ENCODE results near the gene P2RX3. TPM values are rescaled to one million over a fixed set of nuclear protein-coding genes. Genes with fewer than 3 reads are reported as not detected.

P2RX3 gene
- total and polyA plus RNA-seq, 2 experiments from 2014 or later: not detected

DNA sequence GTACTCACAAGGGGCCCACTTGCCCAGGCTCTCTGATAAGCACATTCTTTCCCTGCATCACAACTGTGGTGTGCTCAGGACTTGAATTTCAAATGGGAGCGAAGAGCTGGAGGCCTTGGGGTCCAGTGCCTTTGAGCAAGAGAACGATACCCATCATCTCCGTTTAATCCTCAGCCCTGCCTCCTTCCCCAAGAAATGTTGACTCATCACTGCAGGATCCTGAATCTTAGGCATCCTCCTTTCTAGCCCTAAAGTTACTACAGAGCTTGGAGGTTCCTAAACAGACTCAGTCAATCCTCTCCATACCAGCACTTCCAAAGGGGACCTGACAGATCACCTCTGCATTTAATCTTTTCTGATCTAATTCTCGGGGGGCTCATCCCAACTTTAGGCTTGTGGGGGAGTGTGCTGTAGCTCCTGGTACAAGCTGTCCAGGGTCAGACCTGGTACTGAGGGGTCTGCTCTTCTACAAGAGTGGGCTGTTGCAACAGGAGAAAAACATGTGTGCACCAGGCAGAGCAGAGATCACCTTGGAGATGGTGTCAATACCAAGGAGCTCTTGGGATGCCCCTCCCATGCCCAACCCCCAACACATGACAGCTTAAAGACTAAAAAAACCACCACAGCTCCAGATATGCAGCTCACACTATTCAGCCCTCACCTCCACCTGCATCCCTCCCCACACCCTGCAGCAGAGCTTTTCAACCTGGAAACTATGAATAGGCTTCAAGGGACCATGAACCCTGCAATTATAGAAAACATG is 56.2 kb downstream of the P2RX3 start:
- Histone ChIP-seq H3K36me3 (replicated peaks; ENCODE audit: insufficient read depth, low read depth) (no peaks in the 10 kb centered on the region), H3K4me1 (ENCODE audit: insufficient read depth) (no peaks in the 10 kb centered on the region), H3K27me3 (peaks cover 21% of the 10 kb centered on the region), H3K27ac (no peak overlapping the region), H3K4me3 (no peak overlapping the region), H2AFZ (no peak overlapping the region), H3K9me2 (replicated peaks; ENCODE audit: insufficient read depth) (no peaks in the 10 kb centered on the region), H3K79me2 (no peaks in the 10 kb centered on the region), H3K9me3 (ENCODE audit: low read depth) (no peaks in the 10 kb centered on the region), H4K20me1 (ENCODE audit: insufficient read depth, poor library complexity, severe bottlenecking) (no peaks in the 10 kb centered on the region), H3K4me2 (no peak overlapping the region)
- no peak for DNase-seq (ENCODE audit: low spot score)
- 68% methylated on average over 4 of the region's 4 CpGs for WGBS (ENCODE audit: low lambda C conversion rate, missing lambda C conversion rate)
- TF ChIP-seq EZH2 (IDR thresholded peaks at IDR 0.05; ENCODE audit: borderline replicate concordance) (no peak), EZH2phosphoT487 (IDR thresholded peaks at IDR 0.05; ENCODE audit: low read depth, severe bottlenecking, unreplicated experiment) (no peak)
- TF ChIP-seq, protein P1, sequence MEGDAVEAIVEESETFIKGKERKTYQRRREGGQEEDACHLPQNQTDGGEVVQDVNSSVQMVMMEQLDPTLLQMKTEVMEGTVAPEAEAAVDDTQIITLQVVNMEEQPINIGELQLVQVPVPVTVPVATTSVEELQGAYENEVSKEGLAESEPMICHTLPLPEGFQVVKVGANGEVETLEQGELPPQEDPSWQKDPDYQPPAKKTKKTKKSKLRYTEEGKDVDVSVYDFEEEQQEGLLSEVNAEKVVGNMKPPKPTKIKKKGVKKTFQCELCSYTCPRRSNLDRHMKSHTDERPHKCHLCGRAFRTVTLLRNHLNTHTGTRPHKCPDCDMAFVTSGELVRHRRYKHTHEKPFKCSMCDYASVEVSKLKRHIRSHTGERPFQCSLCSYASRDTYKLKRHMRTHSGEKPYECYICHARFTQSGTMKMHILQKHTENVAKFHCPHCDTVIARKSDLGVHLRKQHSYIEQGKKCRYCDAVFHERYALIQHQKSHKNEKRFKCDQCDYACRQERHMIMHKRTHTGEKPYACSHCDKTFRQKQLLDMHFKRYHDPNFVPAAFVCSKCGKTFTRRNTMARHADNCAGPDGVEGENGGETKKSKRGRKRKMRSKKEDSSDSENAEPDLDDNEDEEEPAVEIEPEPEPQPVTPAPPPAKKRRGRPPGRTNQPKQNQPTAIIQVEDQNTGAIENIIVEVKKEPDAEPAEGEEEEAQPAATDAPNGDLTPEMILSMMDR (IDR thresholded peaks at IDR 0.05; ENCODE audit: poor library complexity): no peak

DNA sequence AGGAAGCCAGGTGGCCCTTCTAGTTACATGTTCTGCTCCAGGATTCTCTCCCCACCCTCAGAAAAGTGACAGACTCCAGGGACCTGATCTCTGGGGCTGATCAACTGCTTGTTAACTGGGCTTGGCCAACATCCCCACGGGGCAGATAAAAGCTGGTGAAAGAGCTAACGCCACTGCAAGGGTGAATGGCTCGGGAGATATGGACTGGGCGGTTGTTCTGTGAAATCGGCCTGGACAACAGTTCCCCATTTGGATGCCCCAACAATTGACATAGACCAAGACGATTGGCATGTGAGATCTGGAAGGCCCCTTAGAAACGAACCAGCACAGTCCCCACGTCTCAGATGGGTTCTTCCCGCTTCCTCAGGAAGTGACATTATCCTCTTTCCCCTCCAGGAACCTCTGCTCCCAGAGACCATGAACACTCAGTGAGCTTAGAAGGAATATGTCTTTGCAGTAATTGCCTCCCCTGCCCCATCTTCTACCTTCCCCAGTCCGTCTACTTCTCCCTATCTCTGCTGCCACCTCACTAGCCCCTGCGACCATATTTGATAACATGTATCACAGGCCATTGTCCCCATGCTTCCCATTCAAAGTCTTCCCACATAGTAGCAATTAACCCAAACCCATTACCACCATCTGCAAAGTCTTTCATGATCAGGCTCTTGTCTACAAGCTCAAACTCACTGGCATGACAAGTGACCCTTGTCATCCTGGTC is 57.9 kb downstream of the P2RX3 start:
- Histone ChIP-seq H3K27me3 (peaks cover 10% of the 10 kb centered on the region), H3K27ac (no peak overlapping the region)

DNA sequence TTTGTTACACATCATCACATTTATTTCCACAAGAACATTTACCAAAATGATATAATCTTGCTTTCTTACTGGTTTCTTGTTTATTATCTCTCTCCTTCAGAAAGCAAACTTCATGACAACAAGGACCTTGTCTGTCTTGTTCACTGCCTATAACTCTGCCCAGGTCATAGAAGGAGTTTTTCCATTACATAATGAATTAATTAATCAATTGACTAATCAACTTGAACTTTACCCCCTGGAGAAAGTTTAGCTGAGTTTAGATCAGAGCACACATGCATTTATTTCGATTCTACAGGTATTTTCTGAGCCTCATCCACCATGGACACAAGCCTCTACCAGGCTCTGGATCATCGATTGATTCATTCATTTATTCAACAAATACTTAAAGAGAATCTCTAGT is 58.6 kb downstream of the P2RX3 start:
- 75% methylated on average over 2 of the region's 2 CpGs for WGBS (ENCODE audit: low lambda C conversion rate, missing lambda C conversion rate)
- TF ChIP-seq EZH2 (IDR thresholded peaks at IDR 0.05; ENCODE audit: borderline replicate concordance): no peak
- TF ChIP-seq EZH2phosphoT487 (IDR thresholded peaks at IDR 0.05; ENCODE audit: low read depth, severe bottlenecking, unreplicated experiment): no peak
- TF ChIP-seq, protein P1 (IDR thresholded peaks at IDR 0.05; ENCODE audit: poor library complexity): no peak
- Histone ChIP-seq H3K27ac (no peak overlapping the region), H3K36me3 (replicated peaks; ENCODE audit: insufficient read depth, low read depth) (no peaks in the 10 kb centered on the region), H4K20me1 (ENCODE audit: insufficient read depth, poor library complexity, severe bottlenecking) (no peaks in the 10 kb centered on the region), H2AFZ (no peak overlapping the region), H3K4me1 (ENCODE audit: insufficient read depth) (no peaks in the 10 kb centered on the region), H3K9me2 (replicated peaks; ENCODE audit: insufficient read depth) (no peaks in the 10 kb centered on the region), H3K9me3 (ENCODE audit: low read depth) (no peaks in the 10 kb centered on the region), H3K4me2 (no peak overlapping the region), H3K27me3 (peaks cover 10% of the 10 kb centered on the region), H3K79me2 (no peaks in the 10 kb centered on the region), H3K4me3 (no peak overlapping the region)
- DNase-seq (ENCODE audit: low spot score): no peak

More for the DNA sequence above, 57.9 kb downstream of the P2RX3 start:
- TF ChIP-seq EZH2 (IDR thresholded peaks at IDR 0.05; ENCODE audit: borderline replicate concordance) (no peak), EZH2phosphoT487 (IDR thresholded peaks at IDR 0.05; ENCODE audit: low read depth, severe bottlenecking, unreplicated experiment) (no peak)
- TF ChIP-seq, protein P1 (IDR thresholded peaks at IDR 0.05; ENCODE audit: poor library complexity): no peak
- Histone ChIP-seq H3K9me2 (replicated peaks; ENCODE audit: insufficient read depth) (no peaks in the 10 kb centered on the region), H3K4me1 (ENCODE audit: insufficient read depth) (no peaks in the 10 kb centered on the region), H3K36me3 (replicated peaks; ENCODE audit: insufficient read depth, low read depth) (no peaks in the 10 kb centered on the region), H3K79me2 (no peaks in the 10 kb centered on the region), H2AFZ (no peak overlapping the region), H3K4me3 (no peak overlapping the region), H3K4me2 (no peak overlapping the region), H4K20me1 (ENCODE audit: insufficient read depth, poor library complexity, severe bottlenecking) (no peaks in the 10 kb centered on the region), H3K9me3 (ENCODE audit: low read depth) (no peaks in the 10 kb centered on the region)
- DNase-seq (ENCODE audit: low spot score): no peak
- 83% methylated on average over 11 of the region's 11 CpGs for WGBS (ENCODE audit: low lambda C conversion rate, missing lambda C conversion rate)
